SH-SY5Y (cell line): ENCODE data around the gene ALKBH3.

Experiments used
- GATA2 ChIP-seq: IDR thresholded peaks from 2 replicates; pipeline ENCODE4 v1.6.1; 2011; ENCODE audit warnings: mild to moderate bottlenecking, low read depth, low read length
- GATA3 ChIP-seq: IDR thresholded peaks from 2 replicates; pipeline ENCODE4 v1.6.1; 2011; ENCODE audit warnings: low read depth, mild to moderate bottlenecking, low read length, moderate library complexity

DNA sequence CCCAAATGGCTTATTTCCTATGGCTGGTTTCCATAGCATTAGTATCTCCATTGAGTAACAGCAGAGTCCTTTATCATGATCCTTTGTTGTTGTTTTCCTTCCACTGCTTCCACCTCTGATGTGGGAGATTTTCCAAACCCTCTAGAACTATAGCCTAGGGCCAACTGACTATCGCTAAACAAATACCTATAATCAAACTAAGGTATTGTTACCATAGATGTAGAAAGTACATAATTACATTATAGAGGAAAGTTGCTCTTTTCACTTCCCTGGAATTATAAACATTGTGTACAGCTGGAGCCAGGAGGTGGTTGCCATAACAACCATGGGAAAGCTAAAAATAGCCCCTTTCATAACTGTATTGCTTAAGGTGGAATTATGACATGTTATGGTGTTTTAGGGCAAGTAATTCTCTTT lies 47.0 kb upstream of the ALKBH3 start:
- TF ChIP-seq GATA2 (no peak), GATA3 (no peak)
